Measurements from ENCODE around the gene CD33. TPM values are rescaled to one million over a fixed set of nuclear protein-coding genes. Genes with fewer than 3 reads are reported as not detected.

The CD33 gene
- polyA plus RNA-seq, 2 of the 4 experiments (the other 2 are of a cell fraction), result 0.10 TPM; not detected in 1

DNA sequence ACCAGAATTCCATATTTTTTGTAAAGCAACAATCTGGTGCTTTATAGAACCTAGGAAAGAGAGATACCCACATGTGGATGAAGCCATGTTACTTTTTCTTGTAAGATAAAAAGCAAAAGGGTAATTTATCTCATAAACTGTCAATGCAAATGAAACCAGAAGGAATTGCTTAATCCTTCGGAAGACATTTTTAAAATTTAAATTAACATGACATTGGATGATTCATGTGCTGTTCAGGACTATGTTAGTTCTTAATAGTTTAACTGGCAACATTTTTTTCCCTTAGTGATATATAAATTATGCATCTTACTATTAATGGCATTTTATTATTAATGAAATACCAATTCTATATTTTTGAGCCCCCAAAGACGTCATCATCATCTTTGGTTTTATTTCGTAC, 60.8 kb downstream of the CD33 start:
- Histone ChIP-seq H3K4me2 (no peak overlapping the region), H3K4me3 (no peak overlapping the region), H3K4me1 (no peaks in the 10 kb centered on the region), H3K9me3 (peaks cover 15% of the 10 kb centered on the region), H3K27ac (no peak overlapping the region)
- ATAC-seq (no peak), DNase-seq (ENCODE audit: low read depth in 1 of 2, low spot score in 1 of 2) (no peak), FAIRE-seq (no peak)
- WGBS (ENCODE audit: missing lambda C conversion rate), result 19% methylated on average over 3 of the region's 3 CpGs
- TF ChIP-seq ZFP36 (IDR thresholded peaks at IDR 0.05; ENCODE audit: borderline replicate concordance, partially characterized antibody), result no peak
- no peak for TF ChIP-seq EP300 (IDR thresholded peaks at IDR 0.05)
- TF ChIP-seq JUNB (IDR thresholded peaks at IDR 0.05), result no peak
- TF ChIP-seq EHF (CRISPR knock-in tag; IDR thresholded peaks at IDR 0.05), result no peak
- TF ChIP-seq MAZ (IDR thresholded peaks at IDR 0.05; ENCODE audit: borderline replicate concordance, low read depth, low read length), result no peak
- TF ChIP-seq JUN (IDR thresholded peaks at IDR 0.05), result no peak
- POLR2A ChIA-PET, result no interaction called here
- CTCF ChIA-PET, result no interaction called here

Small RNA genes lying within 50 kb of the gene (small RNA-seq; reads per million reads assigned to genes)
- gene MIR8074, result 0 reads per million in 6 experiments

Other genes starting within 250 kb of the CD33 start
- not detected in 2 replicates for gene KLK7, start 241.2 kb upstream of the CD33 start, polyA plus RNA-seq (2011; rRNA removed)
- gene KLK7, start 241.2 kb upstream of the CD33 start, polyA plus RNA-seq (2017; fragmentation: RNase III; extraction: RNeasy Plus Mini Kit Qiagen cat#74134 plus additional on column Dnase treatment), result not detected in 3 replicates
- not detected in 2 replicates for gene KLK8, start 223.5 kb upstream of the CD33 start, polyA plus RNA-seq (2011; rRNA removed)
- gene KLK8, start 223.5 kb upstream of the CD33 start, polyA plus RNA-seq (2017; fragmentation: RNase III; extraction: RNeasy Plus Mini Kit Qiagen cat#74134 plus additional on column Dnase treatment), result not detected in 3 replicates
- 0.18 and 0.33 TPM in 2 replicates for gene KLK10, start 205.4 kb upstream of the CD33 start, polyA plus RNA-seq (2011; rRNA removed)
- gene KLK10, start 205.4 kb upstream of the CD33 start, polyA plus RNA-seq (2017; fragmentation: RNase III; extraction: RNeasy Plus Mini Kit Qiagen cat#74134 plus additional on column Dnase treatment), result 0.05 TPM in 1 of 3 replicates, not detected in the others
- gene KLK11, start 198.5 kb upstream of the CD33 start, polyA plus RNA-seq (2011; rRNA removed), result not detected in 2 replicates
- not detected in 3 replicates for gene KLK11, start 198.5 kb upstream of the CD33 start, polyA plus RNA-seq (2017; fragmentation: RNase III; extraction: RNeasy Plus Mini Kit Qiagen cat#74134 plus additional on column Dnase treatment)
- not detected in 2 replicates for gene KLK12, start 190.1 kb upstream of the CD33 start, polyA plus RNA-seq (2011; rRNA removed)
- not detected in 3 replicates for gene KLK12, start 190.1 kb upstream of the CD33 start, polyA plus RNA-seq (2017; fragmentation: RNase III; extraction: RNeasy Plus Mini Kit Qiagen cat#74134 plus additional on column Dnase treatment)
- not detected in 2 replicates for gene KLK13, start 160.0 kb upstream of the CD33 start, polyA plus RNA-seq (2011; rRNA removed)
- 0.09 TPM in 1 of 3 replicates, not detected in the others for gene KLK13, start 160.0 kb upstream of the CD33 start, polyA plus RNA-seq (2017; fragmentation: RNase III; extraction: RNeasy Plus Mini Kit Qiagen cat#74134 plus additional on column Dnase treatment)
- 0.14 and 0.22 TPM in 2 replicates for gene KLK14, start 142.2 kb upstream of the CD33 start, polyA plus RNA-seq (2011; rRNA removed)
- gene KLK14, start 142.2 kb upstream of the CD33 start, polyA plus RNA-seq (2017; fragmentation: RNase III; extraction: RNeasy Plus Mini Kit Qiagen cat#74134 plus additional on column Dnase treatment), result 0.22 to 0.44 TPM in 2 of 3 replicates, not detected in the other
- 4.1 and 4.5 TPM in 2 replicates for gene CTU1, start 116.7 kb upstream of the CD33 start, polyA plus RNA-seq (2011; rRNA removed)
- gene CTU1, start 116.7 kb upstream of the CD33 start, polyA plus RNA-seq (2017; fragmentation: RNase III; extraction: RNeasy Plus Mini Kit Qiagen cat#74134 plus additional on column Dnase treatment), result 7.0 to 7.4 TPM (median 7.3 TPM) in 3 replicates
- not detected in 2 replicates for gene SIGLEC9, start 100.2 kb upstream of the CD33 start, polyA plus RNA-seq (2011; rRNA removed)
- not detected in 3 replicates for gene SIGLEC9, start 100.2 kb upstream of the CD33 start, polyA plus RNA-seq (2017; fragmentation: RNase III; extraction: RNeasy Plus Mini Kit Qiagen cat#74134 plus additional on column Dnase treatment)
- not detected in 2 replicates for gene SIGLEC7, start 82.8 kb upstream of the CD33 start, polyA plus RNA-seq (2011; rRNA removed)
- gene SIGLEC7, start 82.8 kb upstream of the CD33 start, polyA plus RNA-seq (2017; fragmentation: RNase III; extraction: RNeasy Plus Mini Kit Qiagen cat#74134 plus additional on column Dnase treatment), result not detected in 3 replicates
- not detected in 2 replicates for gene SIGLECL1, start 26.0 kb downstream of the CD33 start, polyA plus RNA-seq (2011; rRNA removed)
- not detected in 3 replicates for gene SIGLECL1, start 26.0 kb downstream of the CD33 start, polyA plus RNA-seq (2017; fragmentation: RNase III; extraction: RNeasy Plus Mini Kit Qiagen cat#74134 plus additional on column Dnase treatment)
- 0.04 and 0.08 TPM in 2 replicates for gene IGLON5, start 86.6 kb downstream of the CD33 start, polyA plus RNA-seq (2011; rRNA removed)
- gene IGLON5, start 86.6 kb downstream of the CD33 start, polyA plus RNA-seq (2017; fragmentation: RNase III; extraction: RNeasy Plus Mini Kit Qiagen cat#74134 plus additional on column Dnase treatment), result 0.05 to 0.06 TPM in 2 of 3 replicates, not detected in the other
- 8.6 and 9.2 TPM in 2 replicates for gene VSIG10L, start 117.1 kb downstream of the CD33 start, polyA plus RNA-seq (2011; rRNA removed)
- gene VSIG10L, start 117.1 kb downstream of the CD33 start, polyA plus RNA-seq (2017; fragmentation: RNase III; extraction: RNeasy Plus Mini Kit Qiagen cat#74134 plus additional on column Dnase treatment), result 5.7 to 6.8 TPM (median 6.7 TPM) in 3 replicates
- 112 and 149 TPM in 2 replicates for gene ETFB, start 141.3 kb downstream of the CD33 start, polyA plus RNA-seq (2011; rRNA removed)
- gene ETFB, start 141.3 kb downstream of the CD33 start, polyA plus RNA-seq (2017; fragmentation: RNase III; extraction: RNeasy Plus Mini Kit Qiagen cat#74134 plus additional on column Dnase treatment), result 262 to 270 TPM (median 267 TPM) in 3 replicates
- 1.1 and 1.7 TPM in 2 replicates for gene CLDND2, start 143.9 kb downstream of the CD33 start, polyA plus RNA-seq (2011; rRNA removed)
- 1.7 to 3.0 TPM (median 2.8 TPM) in 3 replicates for gene CLDND2, start 143.9 kb downstream of the CD33 start, polyA plus RNA-seq (2017; fragmentation: RNase III; extraction: RNeasy Plus Mini Kit Qiagen cat#74134 plus additional on column Dnase treatment)
- gene NKG7, start 147.6 kb downstream of the CD33 start, polyA plus RNA-seq (2011; rRNA removed), result not detected in 2 replicates
- gene NKG7, start 147.6 kb downstream of the CD33 start, polyA plus RNA-seq (2017; fragmentation: RNase III; extraction: RNeasy Plus Mini Kit Qiagen cat#74134 plus additional on column Dnase treatment), result not detected in 3 replicates
- gene LIM2, start 162.9 kb downstream of the CD33 start, polyA plus RNA-seq (2011; rRNA removed), result not detected in 2 replicates
- not detected in 3 replicates for gene LIM2, start 162.9 kb downstream of the CD33 start, polyA plus RNA-seq (2017; fragmentation: RNase III; extraction: RNeasy Plus Mini Kit Qiagen cat#74134 plus additional on column Dnase treatment)
- not detected in 2 replicates for gene C19orf84, start 165.5 kb downstream of the CD33 start, polyA plus RNA-seq (2011; rRNA removed)
- gene C19orf84, start 165.5 kb downstream of the CD33 start, polyA plus RNA-seq (2017; fragmentation: RNase III; extraction: RNeasy Plus Mini Kit Qiagen cat#74134 plus additional on column Dnase treatment), result not detected in 3 replicates
- not detected in 2 replicates for gene SIGLEC10, start 192.6 kb downstream of the CD33 start, polyA plus RNA-seq (2011; rRNA removed)
- not detected in 3 replicates for gene SIGLEC10, start 192.6 kb downstream of the CD33 start, polyA plus RNA-seq (2017; fragmentation: RNase III; extraction: RNeasy Plus Mini Kit Qiagen cat#74134 plus additional on column Dnase treatment)
- gene SIGLEC8, start 233.4 kb downstream of the CD33 start, polyA plus RNA-seq (2011; rRNA removed), result not detected in 2 replicates
- not detected in 3 replicates for gene SIGLEC8, start 233.4 kb downstream of the CD33 start, polyA plus RNA-seq (2017; fragmentation: RNase III; extraction: RNeasy Plus Mini Kit Qiagen cat#74134 plus additional on column Dnase treatment)

Measured in A549 (cell line).